Lower lobe of right lung (tissue), 2 donors: ENCODE results near the gene ITGA2. TPM values are rescaled to one million over a fixed set of nuclear protein-coding genes. Genes with fewer than 3 reads are reported as not detected.

ENCODE experiments used
- ATAC-seq, 2 donors: fragments of 200-7000 bp; cut with Tn5 transposase; one replicate each; pipeline ENCODE4 v1.9.1; 2020 to 2022; ENCODE audit warnings: mild to moderate bottlenecking in 2 of 2, moderate library complexity in 2 of 2
- DNase-seq: peaks from one replicate; pipeline ENCODE4 v3.0.0-alpha.2; 2020
- H3K27ac ChIP-seq: fragments of 200-600 bp; one replicate; pipeline ENCODE4 v1.8.0; 2022
- H3K27me3 ChIP-seq: fragments of 200-600 bp; one replicate; pipeline ENCODE4 v1.8.0; 2022; ENCODE audit warnings: low read depth
- H3K36me3 ChIP-seq: fragments of 200-600 bp; one replicate; pipeline ENCODE4 v1.8.0; 2022; ENCODE audit warnings: mild to moderate bottlenecking
- H3K4me1 ChIP-seq: fragments of 200-600 bp; one replicate; pipeline ENCODE4 v1.8.0; 2022
- H3K4me3 ChIP-seq: fragments of 200-600 bp; one replicate; pipeline ENCODE4 v1.8.0; 2022; ENCODE audit warnings: mild to moderate bottlenecking
- H3K9me3 ChIP-seq: fragments of 200-600 bp; one replicate; pipeline ENCODE4 v1.8.0; 2022
- intact Hi-C: fragments of 100-400 bp; cut with DNase I; formaldehyde crosslinking; loops from one replicate; pipeline ENCODE4 v1.11.0; 2022
- total RNA-seq: library from RNA; stranded (reverse); fragmentation: NEBNext Ultra II Directional; extraction: Animal tissue kit (Norgen Biotek cat#: 25700); gene quantifications from one replicate; pipeline ENCODE4 v1.2.1, GENCODE V29; 2021
- TF ChIP-seq, protein P1 (sequence below): fragments of 200-600 bp; IDR thresholded peaks from one replicate; pipeline ENCODE4 v1.8.0; 2022; ENCODE audit warnings: antibody characterized with exemption, mild to moderate bottlenecking
- donor health status: DM: no; HTN: yes; CAD: no; lungs with severe emphysema.

ITGA2 gene
- total RNA-seq, 1 donor from 2014 or later, result 7.4 TPM

DNA sequence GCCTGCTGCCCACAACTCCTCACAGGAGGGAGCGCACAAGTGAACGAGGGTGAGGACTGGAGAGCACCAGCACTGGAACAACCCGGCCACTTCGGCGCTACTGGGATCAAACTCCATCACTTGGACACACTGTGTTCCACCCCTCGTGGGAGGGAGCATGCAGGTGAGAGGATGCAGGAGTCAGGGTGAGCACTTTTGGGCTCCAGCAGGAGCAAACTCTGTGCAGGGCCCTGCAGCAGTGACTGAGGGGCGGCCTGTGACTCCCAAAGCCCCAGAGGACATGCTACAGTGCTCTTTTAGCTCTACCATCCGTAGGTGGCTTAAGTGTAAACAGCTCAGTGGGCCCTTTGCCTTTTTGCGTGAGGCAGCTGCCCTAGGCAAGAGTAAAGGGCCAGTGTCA, 124.8 kb downstream of the ITGA2 start:
- H3K36me3 ChIP-seq, result no peaks in the 10 kb centered on the region
- DNase-seq, result no peak

DNA sequence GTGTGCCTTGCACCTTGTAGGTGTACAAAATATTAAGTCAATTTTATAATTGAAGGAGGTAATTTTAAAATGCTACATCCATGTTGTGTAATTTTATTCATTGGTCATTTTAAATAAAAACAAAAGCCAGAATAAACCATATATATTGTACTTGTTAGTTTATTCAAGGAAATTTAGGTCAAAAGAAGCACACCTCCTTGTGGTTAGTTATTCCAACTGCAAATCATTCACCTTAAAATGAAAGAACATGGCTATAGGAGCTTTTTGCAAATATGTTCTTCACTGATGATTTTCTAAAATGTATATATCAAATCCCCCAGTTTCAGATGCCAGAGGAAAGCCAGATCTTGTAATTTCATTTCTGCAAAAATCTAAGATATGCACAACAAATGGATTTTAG, 125.8 kb downstream of the ITGA2 start:
- intact Hi-C loops, result no loop called here
- no peak for ATAC-seq
- Histone ChIP-seq H3K27me3 (no peaks in the 10 kb centered on the region), H3K9me3 (no peaks in the 10 kb centered on the region), H3K36me3 (no peaks in the 10 kb centered on the region), H3K4me1 (peaks cover 5% of the 10 kb centered on the region), H3K27ac (no peak overlapping the region), H3K4me3 (no peak overlapping the region)
- TF ChIP-seq, protein P1, sequence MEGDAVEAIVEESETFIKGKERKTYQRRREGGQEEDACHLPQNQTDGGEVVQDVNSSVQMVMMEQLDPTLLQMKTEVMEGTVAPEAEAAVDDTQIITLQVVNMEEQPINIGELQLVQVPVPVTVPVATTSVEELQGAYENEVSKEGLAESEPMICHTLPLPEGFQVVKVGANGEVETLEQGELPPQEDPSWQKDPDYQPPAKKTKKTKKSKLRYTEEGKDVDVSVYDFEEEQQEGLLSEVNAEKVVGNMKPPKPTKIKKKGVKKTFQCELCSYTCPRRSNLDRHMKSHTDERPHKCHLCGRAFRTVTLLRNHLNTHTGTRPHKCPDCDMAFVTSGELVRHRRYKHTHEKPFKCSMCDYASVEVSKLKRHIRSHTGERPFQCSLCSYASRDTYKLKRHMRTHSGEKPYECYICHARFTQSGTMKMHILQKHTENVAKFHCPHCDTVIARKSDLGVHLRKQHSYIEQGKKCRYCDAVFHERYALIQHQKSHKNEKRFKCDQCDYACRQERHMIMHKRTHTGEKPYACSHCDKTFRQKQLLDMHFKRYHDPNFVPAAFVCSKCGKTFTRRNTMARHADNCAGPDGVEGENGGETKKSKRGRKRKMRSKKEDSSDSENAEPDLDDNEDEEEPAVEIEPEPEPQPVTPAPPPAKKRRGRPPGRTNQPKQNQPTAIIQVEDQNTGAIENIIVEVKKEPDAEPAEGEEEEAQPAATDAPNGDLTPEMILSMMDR, result no peak
- DNase-seq, result no peak

More for the DNA sequence above, 124.8 kb downstream of the ITGA2 start:
- no peak overlapping the region for H3K4me3 ChIP-seq
- intact Hi-C loops, result no loop called here
- H3K4me1 ChIP-seq, result peaks cover 6% of the 10 kb centered on the region
- TF ChIP-seq, protein P1, result no peak
- H3K27ac ChIP-seq, result no peak overlapping the region
- H3K27me3 ChIP-seq, result no peaks in the 10 kb centered on the region
- no peaks in the 10 kb centered on the region for H3K9me3 ChIP-seq
- no peak for ATAC-seq

DNA sequence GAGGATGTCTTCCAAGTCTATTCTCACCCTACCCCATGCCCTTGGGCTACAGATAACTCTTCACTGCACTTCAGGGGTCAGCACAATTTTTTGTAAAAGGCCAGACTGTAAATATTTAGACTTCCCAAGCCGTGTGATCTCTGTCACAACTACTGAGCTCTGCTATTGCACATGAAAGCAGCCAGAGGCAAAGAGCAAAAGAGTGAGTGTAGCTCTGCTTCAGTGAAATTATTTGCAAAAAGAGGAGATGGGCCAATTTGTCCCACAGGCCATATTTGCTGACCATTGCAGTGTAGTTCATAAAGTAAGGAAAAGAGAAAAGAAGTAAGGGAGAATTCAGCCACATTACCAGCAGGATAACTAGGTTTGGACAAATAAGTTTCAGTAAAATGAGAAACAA, 127.4 kb downstream of the ITGA2 start:
- intact Hi-C loops, result no loop called here
- TF ChIP-seq, protein P1, result no peak
- no peak overlapping the region for H3K27ac ChIP-seq
- peaks cover 4% of the 10 kb centered on the region for H3K27me3 ChIP-seq
- no peaks in the 10 kb centered on the region for H3K4me1 ChIP-seq
- no peaks in the 10 kb centered on the region for H3K9me3 ChIP-seq
- no peak overlapping the region for H3K4me3 ChIP-seq
- no peak for DNase-seq
- H3K36me3 ChIP-seq, result no peaks in the 10 kb centered on the region
- no peak for ATAC-seq

DNA sequence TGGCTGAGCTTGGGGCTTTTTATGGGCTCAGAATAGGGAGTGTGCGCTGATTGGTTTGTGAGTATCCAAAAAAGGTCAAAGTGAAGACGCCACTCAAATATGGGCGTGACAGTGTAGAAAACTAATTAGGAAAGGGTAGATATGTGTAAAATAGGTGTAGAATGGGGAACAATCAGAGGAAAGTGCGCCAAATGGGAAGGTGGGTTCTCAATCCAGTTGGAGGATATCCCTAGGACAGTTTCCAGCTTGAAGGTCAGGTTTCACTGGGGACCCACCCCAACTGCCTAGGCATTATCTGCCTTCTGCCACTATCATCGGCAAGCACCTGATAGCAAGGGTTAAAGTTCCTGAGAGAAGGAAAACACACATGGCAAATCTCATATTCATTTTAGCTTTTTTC, 129.7 kb downstream of the ITGA2 start:
- DNase-seq (no peak), ATAC-seq (no peak)
- H3K4me1 ChIP-seq, result no peaks in the 10 kb centered on the region
- H3K27me3 ChIP-seq, result peaks cover 6% of the 10 kb centered on the region
- TF ChIP-seq, protein P1, result no peak
- no peaks in the 10 kb centered on the region for H3K36me3 ChIP-seq
- H3K27ac ChIP-seq, result no peak overlapping the region
- no peaks in the 10 kb centered on the region for H3K9me3 ChIP-seq
- no peak overlapping the region for H3K4me3 ChIP-seq
- intact Hi-C loops, result no loop called here

- DNase-seq, result no peak
- TF ChIP-seq, protein P1, result no peak
- Histone ChIP-seq H3K27me3 (peaks cover 6% of the 10 kb centered on the region), H3K36me3 (no peaks in the 10 kb centered on the region), H3K4me1 (no peaks in the 10 kb centered on the region), H3K9me3 (no peaks in the 10 kb centered on the region), H3K27ac (no peak overlapping the region), H3K4me3 (no peak overlapping the region)
- intact Hi-C loops, result no loop called here
- ATAC-seq, result no peak
Measured at GRCh38 chr5:53120165-53120564, 131.0 kb downstream of the ITGA2 start.

DNA sequence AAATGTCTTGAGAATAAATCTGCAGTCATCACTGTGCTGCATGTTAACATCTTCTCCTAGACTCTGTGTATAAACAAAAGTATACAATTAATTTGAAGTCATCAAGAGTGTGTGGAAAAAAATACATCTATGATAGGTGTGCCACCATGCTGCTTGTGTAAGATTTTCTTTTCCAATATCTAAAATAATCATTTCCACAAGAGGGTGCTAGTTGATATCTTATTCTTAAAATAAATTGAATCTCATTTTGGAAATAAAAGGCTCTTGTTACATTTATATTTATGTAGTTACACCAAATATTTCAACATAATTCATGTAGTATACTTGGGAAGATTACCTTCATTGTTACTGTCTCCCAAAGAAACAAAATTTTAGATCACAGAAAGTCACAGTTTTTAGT, 134.6 kb downstream of the ITGA2 start:
- no peak overlapping the region for H3K27ac ChIP-seq
- no peaks in the 10 kb centered on the region for H3K36me3 ChIP-seq
- H3K4me3 ChIP-seq, result no peak overlapping the region
- ATAC-seq (no peak), DNase-seq (no peak)
- intact Hi-C loops, result no loop called here
- no peaks in the 10 kb centered on the region for H3K4me1 ChIP-seq
- H3K27me3 ChIP-seq, result peaks cover 6% of the 10 kb centered on the region
- no peaks in the 10 kb centered on the region for H3K9me3 ChIP-seq
- TF ChIP-seq, protein P1, result no peak
